ENCODE results near the gene AQP12A.
"Not testable (repeated sequence)": the region's sequence is repeated elsewhere in the genome, so short reads cannot be mapped to it uniquely, and the experiment has no call there.

AQP12A gene

GRCh38 chr2:240686460-240686859 is 5.2 kb upstream of the AQP12A start:
- TF ChIP-seq CTCF (IDR thresholded peaks at IDR 0.05; ENCODE audit: insufficient read depth, low read depth, low read length, missing control alignments): no peak
- no peak for DNase-seq (ENCODE audit: low read depth)
- no peak overlapping the region for H3K4me3 ChIP-seq (ENCODE audit: low read length)

GRCh38 chr2:240687045-240687740 is 4.5 kb upstream of the AQP12A start:
- DNase-seq (ENCODE audit: low read depth): no peak
- no peak overlapping the region for H3K4me3 ChIP-seq (ENCODE audit: low read length)
- no peak for TF ChIP-seq CTCF (IDR thresholded peaks at IDR 0.05; ENCODE audit: insufficient read depth, low read depth, low read length, missing control alignments)

- DNase-seq (ENCODE audit: low read depth): no peak
- no peak overlapping the region for H3K4me3 ChIP-seq (ENCODE audit: low read length)
- no peak for TF ChIP-seq CTCF (IDR thresholded peaks at IDR 0.05; ENCODE audit: insufficient read depth, low read depth, low read length, missing control alignments)
These were observed 3.7 kb upstream of the AQP12A start for GRCh38 chr2:240687741-240688552.

- DNase-seq (ENCODE audit: low read depth): no peak
- no peak for TF ChIP-seq CTCF (IDR thresholded peaks at IDR 0.05; ENCODE audit: insufficient read depth, low read depth, low read length, missing control alignments)
- no peak overlapping the region for H3K4me3 ChIP-seq (ENCODE audit: low read length)
These were observed 3.1 kb upstream of the AQP12A start for GRCh38 chr2:240688553-240688919.

- no peak for TF ChIP-seq CTCF (IDR thresholded peaks at IDR 0.05; ENCODE audit: insufficient read depth, low read depth, low read length, missing control alignments)
- H3K4me3 ChIP-seq (ENCODE audit: low read length): no peak overlapping the region
- DNase-seq (ENCODE audit: low read depth): no peak
These were observed 1.7 kb upstream of the AQP12A start for GRCh38 chr2:240689975-240690374.

- DNase-seq (ENCODE audit: low read depth); H3K4me3 ChIP-seq (ENCODE audit: low read length): not testable (repeated sequence)
These were observed 1.1 kb upstream of the AQP12A start for GRCh38 chr2:240690421-240691074.

GRCh38 chr2:240691075-240691427 is 615 bp upstream of the AQP12A start:
- not testable (repeated sequence) for DNase-seq (ENCODE audit: low read depth); H3K4me3 ChIP-seq (ENCODE audit: low read length)

- not testable (repeated sequence) for DNase-seq (ENCODE audit: low read depth); H3K4me3 ChIP-seq (ENCODE audit: low read length)
These were observed 1.2 kb downstream of the AQP12A start for GRCh38 chr2:240692583-240693561.

- DNase-seq (ENCODE audit: low read depth); H3K4me3 ChIP-seq (ENCODE audit: low read length): not testable (repeated sequence)
These were observed 2.6 kb downstream of the AQP12A start for GRCh38 chr2:240694304-240694703.

GRCh38 chr2:240695593-240695992 is 3.9 kb downstream of the AQP12A start:
- H3K4me3 ChIP-seq (ENCODE audit: low read length); DNase-seq (ENCODE audit: low read depth): not testable (repeated sequence)

- not testable (repeated sequence) for DNase-seq (ENCODE audit: low read depth); H3K4me3 ChIP-seq (ENCODE audit: low read length)
These were observed 4.8 kb downstream of the AQP12A start for GRCh38 chr2:240696469-240696868.

Data from epithelial cell of esophagus (primary cell).